Measurements from ENCODE around the gene FAXC.

FAXC gene

DNA sequence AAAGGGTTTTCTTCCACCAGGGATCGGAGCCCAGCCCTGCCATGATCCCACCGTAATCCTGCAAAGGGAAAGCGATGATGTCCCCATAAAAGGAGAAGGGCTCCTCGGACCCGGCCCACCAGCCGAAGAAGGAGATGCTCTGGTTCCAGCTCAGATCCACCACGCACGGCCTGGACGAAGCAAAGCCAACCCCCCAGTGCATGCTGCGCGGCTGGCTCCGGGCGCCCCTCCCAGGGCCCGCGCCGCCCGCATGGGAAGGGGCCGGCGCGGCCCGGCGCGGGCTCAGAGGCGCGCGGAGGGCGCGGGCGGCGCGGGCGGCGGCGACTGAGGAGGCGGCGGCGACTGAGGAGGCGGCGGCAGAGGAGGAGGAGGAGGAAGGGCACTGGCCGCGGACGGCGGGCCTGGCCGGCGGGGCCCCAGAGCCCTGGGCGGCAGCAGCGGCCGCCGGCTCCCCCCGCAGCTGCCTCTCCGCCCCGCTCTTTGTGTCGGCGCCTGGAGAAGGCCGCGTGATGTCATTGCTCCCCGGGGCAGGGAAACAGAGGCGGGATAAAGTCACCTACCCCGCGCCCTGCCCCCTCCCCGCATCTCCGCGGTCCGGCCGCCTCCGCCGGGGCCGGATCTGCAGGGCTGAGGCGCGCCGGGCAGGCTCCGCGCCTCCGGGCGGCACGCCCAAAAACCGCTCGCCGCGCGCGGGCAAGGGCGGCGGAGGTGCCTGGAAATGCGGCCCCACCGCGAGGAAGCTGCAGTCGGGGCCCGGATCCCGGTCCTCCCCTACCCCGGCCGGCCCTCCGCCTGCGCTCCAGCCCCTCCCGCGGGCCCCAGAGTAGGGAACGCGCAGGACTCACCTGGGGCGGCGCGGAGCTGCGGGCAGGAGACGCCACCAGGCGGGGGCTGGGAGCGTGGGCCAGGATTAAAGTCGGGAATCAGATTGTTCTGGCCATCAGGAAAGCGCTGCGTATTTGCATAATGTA lies at the start of gene FAXC:
Gene FAXC (minus strand): TSS at position 504 of the 971 bp plus-strand sequence. CDS start 302 bp downstream, at position 202.
- DNase-seq: peak; percentile 31

DNA sequence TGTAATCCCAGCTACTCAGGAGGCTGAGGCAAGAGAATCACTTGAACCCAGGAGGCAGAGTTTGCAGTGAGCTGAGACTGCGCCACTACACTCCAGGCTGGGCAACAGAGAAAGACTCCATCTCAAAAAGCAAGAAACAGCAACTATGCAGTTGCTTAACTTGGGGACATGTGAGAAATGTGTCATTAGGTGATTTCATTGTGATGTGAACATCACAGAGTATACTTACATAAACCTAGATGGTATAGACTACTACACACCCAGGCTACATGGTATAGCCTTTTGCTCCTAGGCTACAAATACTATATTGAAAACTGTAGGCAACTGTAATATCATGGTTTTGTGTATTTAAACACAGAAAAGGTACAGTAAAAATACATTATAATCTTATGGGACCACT lies 47.8 kb upstream of the FAXC start:
- DNase-seq: no peak

DNA sequence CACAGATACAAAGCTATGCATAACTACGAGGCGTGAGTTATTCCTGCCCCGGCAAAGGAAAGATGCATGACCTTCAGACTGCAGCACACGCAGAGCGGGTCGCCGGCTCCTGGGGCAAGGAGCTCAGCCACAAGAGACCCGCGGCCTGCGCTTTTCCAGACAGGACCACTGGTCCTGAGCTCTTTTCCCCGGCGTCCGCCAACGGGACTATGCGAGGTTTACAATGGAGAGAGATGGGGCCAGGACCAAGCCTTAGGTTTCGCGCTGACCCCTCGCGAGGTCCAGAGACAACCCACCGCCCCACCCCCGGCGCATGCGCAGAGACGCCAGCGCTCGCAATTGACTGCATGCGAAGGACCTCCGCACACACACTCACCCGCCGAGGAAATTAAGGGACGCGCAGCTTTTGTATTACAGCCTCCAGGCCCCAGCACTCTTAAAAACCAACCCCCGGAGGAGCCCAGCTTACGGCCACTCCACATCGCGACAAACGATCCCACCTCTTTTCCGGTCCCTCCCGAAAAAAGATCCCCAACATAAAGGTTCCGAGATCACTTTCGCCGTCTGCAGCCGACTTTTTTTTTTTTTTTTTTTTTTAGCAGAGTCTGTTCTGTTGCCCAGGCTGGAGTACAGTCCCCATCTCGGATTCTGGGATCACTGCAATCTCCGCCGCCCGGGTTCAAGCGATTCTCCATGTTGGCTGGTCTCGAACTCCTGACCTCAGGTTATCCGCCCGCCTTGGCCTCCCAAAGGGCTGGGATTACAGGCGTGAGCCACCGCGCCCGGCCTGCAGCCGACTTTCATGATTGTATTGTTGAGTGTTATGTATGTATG lies 44.4 kb upstream of the FAXC start, which contains the start of gene COQ3:
Gene COQ3 (minus strand): TSS at position 498 of the 834 bp plus-strand sequence. CDS start 16 bp downstream, at position 482.
- peak; percentile 54 for DNase-seq

DNA sequence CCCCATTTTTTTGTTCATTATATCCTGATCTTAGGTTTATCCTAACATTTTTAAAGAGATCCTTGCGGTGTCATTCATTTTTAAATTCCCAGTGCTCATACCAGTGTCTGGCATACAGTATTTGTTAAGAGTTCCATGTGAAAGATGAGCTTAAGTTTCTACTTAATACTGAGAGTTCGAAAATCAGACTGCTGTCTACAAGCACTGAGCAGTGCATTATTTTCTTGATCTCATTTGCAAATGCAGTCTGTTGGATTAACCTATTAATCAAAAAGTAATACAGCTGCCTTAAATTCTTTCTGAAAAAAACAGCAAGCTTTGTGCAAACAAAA lies 43.9 kb upstream of the FAXC start:
- DNase-seq: no peak

DNA sequence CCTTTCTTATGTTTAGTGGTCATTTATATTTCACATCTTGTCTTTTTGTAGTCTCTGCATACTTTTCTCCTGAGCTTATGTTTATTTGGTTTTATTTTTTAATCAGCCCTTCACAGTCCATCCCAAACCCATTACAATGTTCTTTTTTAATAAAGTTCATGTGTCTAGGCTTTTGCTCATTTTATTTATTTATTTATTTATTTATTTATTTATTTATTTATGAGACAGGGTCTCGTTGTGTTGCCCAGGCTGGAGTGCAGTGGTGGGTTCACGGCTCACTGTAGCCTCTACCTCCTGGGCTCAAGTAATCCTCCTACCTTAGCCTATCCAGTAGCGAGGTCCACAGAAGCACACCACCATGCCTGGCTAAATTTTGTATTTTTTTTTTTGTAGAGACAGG lies 41.4 kb upstream of the FAXC start:
- no peak for DNase-seq

DNA sequence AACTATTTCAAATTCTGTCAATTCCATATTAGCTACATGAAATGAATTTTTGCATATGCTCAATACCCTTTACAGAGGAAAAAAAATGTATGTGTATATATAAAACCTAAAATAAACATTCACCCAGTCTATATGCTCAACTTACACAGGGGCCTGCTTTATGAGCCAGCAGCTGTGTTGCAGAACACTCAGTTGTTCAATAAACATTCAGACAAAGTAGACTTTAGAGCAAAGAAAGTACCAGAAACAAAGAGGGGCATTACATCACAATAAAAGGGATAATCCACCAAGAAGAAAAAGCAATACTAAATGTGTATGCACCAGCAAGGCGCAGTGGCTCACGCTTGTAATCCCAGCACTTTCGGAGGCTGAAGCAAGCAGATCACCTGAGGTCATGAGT lies 35.0 kb upstream of the FAXC start:
- DNase-seq: no peak

DNA sequence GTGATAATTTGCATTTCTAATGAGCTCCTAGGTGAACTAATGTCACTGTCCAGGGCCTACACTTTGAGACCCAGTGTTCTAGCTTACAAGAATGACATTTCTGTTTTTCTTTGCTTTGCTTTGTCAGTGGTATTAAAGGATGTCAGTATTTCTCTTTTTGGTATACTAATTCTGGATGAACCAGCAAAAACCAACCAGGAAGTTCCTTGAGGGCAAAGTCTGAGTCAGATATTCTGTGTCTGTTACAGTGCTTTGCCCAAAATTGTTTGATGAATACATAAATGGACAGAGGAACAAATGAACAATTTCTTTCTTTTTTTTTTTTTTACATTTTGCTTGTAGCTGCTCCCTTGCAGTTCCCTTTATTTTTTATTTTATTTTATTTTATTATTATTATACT lies 29.2 kb upstream of the FAXC start:
- no peak for DNase-seq

DNA sequence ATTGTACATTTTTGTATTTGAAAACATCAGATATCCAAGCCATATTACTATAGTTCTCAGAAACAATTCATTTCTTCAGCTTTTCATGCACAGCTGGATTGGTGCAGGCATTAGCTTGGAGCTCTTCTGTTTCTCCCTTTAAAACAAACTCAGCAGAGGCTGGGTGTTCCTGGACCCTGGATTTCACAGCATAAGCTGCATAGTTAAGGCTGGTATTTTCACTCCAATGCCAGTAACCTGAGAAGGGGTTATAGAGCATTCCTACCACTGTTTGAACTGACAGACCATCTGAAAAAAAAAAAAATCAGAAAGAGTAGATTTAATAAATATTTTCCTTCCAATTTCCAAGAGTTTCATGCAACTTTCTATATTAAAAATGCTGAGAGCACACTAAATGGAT lies 20.1 kb upstream of the FAXC start:
- no peak for DNase-seq

DNA sequence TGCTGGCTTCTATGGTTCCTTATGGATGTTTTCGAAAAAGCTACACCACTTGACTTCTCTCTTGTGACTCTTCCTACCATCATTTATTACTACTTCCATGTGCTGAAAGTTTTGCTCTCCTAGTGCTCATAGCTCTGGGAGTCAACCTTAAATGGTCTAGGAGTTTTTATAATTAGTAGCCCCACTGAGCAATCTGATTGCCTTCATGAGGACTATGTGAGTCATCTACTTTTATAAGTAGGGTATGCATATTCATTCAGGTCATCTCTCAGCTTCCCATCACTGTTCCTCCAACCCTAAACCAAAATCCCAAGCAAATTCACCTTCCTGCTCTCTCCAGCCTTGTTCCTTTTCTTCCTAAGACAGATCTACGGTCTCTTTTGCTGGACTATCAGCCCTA lies 17.4 kb upstream of the FAXC start:
- no peak for DNase-seq

DNA sequence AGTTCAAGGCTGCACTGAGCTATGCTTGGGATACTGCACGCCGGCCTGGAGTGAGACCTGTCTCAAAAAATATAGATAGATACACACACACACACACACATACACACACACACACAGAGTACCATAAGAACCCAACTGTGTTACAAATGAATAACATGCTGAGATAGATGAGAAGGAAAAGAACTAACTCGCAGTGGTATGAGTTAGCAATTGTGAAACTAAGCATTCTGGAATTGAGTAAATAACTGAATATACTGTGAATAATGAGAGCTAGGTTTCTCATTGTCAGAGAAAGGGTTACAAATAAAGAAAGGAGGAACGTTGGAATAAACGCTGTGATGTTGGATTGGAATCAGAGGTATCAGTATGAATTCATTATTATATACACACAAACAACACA lies 14.6 kb upstream of the FAXC start:
- DNase-seq: no peak

DNA sequence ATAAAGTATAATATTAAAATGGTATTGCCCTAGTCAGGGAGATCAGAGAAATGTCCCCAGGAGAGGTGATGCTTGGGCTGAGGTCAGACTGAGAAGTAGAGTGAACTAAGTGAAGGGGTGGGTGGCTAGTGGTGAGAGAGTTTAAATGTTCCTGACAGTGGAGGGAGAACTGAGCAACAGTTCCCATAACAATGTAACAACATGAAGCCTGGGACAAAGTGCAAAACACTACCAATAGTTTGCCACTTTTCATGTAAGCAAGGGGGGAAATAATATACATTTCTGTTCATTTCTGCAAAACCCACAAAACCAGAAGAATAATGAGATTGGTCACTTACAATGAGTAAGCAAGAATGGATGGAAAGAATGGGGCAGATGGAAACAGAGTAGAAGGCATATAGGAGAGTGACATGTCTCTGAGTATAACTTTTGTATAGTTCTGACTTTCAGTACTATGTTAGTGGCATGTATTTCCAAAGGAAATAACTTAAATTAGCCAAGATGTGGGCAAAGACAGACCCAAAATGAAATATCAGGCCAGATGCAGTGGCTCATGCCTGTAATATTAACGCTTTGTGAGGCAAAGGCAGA lies 13.3 kb upstream of the FAXC start:
- DNase-seq: no peak

DNA sequence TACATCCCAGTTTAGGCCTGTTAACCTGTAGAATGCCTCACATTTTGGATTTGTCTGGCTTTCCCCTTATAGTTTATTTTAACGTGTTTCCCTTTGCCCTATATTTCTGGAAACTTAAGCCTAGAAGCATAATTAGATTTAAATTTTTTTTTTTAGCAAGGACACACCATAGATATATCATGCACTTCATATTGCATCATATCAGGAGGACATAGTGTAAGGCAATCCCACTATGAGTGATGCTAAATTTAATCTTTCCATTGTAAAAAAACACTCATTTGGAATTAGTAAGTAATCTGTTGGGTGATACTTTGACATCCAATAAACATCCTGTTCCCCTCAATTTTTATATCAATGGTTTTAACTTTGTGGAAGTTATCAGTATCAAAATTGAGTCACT lies 10.3 kb upstream of the FAXC start:
- DNase-seq: no peak

DNA sequence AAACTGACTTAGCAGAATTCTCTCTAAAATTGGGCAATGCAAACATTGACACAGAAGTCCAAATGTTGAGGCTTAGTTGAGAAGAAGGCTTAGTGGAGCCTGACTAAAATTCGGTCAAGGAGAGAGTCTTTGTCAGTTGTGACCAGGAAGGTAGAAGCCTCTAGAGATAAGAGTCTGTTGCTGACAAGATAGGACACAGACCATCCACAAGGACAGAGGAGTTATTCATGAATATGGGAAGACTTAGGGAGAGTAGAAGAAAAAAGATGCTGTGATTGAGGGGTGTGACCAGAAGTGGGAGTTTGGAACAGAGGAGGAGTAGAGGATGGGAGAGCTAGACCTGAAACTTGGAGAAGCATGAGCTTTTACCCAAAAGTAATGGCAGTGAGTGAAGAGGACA lies 7.2 kb upstream of the FAXC start:
- no peak for DNase-seq

DNA sequence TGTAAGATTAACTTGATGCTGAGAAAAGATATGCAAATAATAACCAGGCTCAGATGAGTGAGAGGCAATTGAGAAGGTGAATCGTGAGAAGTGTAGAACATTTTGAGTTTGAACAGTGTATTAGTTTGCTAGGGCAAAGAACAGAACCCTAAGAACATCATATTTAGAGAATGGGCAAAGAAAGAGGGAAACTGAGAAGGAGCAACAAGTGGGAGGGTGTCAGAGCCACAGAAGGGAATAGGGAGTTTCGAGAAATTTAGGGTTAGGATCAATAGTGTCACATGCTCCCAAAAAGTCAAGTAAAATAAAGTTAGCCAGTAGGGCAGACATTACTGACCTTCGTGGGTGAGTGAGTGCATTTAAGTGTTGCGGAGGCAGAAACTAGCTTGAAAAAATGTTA lies 5.5 kb upstream of the FAXC start:
- DNase-seq: no peak

DNA sequence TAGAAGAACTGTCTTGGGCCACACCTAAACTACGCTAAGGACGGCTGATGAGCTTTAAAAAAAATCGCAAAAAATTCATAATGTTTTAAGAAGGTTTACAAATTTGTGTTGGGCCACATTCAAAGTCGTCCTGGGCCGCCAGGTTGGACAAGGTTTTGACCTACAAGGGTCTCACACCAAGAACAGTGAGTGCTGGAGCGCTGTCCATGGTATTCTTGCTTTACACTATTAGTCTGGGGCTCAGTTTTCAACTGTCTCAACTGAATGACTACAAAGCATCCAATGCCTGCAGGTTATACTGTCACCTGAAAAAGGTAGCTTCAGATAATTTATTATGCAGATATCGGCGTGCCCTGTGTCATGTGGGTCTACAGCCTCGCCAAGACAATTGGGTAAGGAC lies 3.7 kb upstream of the FAXC start:
- no peak for DNase-seq

DNA sequence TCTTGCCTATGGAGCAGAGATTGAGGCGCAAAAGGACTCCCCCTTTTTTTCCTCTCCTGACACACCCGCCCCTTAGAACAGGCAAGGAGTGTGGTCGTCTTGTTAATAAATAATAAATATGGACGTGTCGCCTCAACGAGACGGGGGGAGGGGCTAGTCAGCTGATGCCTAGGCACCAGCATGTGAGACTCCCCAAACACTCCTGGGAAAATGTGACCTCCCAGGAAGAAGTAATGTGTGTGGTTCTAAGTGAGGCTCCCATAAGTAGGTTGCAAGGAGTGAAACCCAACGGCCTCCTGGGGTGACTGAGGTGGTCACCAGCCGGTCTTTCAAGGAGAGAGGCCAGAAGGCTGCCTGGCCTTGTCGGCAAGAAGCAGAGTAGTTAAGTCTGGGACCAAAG lies 1.1 kb upstream of the FAXC start:
- DNase-seq: no peak

DNA sequence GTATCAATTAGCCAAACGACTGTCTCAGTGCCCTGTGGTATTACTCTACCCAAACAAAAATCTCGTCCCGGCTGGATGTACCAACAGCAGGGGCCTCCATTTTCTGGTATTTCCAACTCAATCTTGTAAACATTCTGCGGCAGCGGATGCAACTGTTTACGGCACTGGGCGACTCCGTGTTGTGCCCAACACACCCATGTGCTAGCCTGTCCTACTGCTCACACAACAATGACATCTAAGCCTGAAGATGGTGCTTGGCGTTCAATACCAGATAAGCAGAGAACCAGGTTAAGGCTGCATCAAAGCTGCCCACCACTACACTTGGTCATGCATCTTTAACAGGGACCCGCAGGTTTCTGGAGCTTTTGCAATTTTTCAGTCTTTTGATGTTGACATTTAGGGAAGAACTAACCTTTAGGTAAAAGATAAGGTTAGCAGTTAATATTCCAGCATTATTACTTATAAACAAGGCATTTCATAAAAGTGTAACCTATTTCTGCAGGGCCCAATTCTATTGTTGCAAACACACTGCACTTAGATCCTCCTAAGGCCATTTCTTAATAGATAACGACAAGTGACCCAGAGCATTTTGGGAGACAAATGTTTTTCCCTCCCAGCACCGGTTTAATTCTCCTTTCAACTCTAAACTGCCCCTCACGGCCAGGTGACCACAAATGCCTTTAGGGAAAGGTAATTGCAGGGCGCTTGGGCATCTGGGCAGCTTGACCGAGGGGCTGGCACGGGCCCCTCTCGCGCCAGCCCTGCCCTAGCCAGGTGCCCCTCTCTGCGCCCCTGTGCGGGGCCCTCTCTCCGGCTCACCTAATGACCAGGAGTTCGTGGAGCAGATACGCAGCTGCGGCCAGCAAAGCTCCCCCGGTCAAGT lies 945 bp downstream of the FAXC start:
- DNase-seq: no peak

DNA sequence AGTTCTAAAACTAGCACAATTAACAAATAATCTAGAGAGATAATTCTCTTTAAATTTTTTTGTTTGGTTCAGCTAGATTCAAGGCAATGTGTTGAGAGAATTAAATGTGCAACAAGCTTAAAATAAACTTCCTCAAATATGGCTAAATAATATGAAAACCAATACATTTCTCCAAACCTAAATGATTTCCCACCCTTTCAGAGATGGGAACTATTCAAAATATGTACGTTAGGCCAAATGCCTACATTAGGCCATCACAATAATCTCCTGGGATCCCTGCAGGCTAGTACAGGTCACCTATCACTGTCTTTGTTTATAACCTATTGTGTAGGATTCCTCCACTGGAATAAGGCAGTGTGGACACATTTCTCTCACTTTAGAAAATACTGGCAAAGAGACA lies 1.7 kb downstream of the FAXC start:
- DNase-seq: no peak

DNA sequence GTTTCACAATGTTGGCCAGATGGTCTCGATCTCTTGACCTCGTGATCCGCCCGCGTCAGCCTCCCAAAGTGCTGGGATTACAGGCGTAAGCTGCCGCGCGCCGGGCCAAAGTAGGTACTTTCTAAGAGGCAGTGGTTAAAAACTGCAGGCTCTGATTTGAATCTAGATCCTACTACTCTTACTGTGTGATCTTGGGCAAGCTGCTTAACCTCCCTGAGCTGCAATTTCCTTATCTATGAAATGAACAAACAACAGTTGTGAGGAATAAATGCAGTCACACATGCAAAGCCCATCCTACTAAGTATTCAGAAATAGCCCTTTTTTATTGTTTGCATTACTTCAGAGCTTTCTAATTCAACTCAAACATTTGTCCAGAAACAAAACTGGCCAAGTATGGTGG lies 2.9 kb downstream of the FAXC start:
- no peak for DNase-seq

DNA sequence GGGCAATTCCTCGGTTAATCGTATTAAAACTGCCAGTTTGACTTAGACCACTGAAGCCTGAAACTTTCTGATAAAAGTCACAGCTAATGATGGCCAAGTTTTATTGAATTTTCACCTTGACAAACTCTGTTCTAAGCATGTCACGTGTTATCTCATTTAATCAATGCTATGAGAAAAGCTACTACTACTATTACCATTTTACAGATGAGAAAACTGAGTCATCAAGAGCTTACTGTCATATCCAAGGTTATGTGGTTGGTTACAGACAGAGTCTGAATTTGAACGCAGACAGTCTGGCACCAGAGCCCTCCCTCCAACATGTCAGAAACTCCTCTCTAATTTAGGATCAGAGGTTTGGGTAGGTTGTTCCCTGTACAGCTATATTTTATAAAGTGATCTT lies 4.3 kb downstream of the FAXC start:
- DNase-seq: no peak

DNA sequence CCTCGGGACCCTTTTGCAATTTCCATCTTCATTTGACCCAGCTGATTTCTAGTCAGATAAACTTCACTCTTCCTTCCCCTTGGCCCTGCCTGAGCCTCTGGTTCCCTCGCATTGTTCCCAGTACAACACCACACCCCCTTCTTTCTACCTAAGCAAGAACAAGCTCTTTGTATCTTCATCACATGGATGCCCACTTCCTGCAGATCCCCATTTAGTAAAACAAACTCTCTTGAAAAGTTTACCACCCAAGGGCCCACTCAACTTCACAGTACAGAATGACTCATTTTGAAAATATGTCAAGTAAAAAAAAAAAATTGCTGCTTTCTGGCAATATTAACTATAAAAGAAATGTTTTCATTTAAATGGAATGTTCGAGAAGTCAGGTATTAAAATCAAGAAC lies 5.2 kb downstream of the FAXC start:
- DNase-seq: no peak

DNA sequence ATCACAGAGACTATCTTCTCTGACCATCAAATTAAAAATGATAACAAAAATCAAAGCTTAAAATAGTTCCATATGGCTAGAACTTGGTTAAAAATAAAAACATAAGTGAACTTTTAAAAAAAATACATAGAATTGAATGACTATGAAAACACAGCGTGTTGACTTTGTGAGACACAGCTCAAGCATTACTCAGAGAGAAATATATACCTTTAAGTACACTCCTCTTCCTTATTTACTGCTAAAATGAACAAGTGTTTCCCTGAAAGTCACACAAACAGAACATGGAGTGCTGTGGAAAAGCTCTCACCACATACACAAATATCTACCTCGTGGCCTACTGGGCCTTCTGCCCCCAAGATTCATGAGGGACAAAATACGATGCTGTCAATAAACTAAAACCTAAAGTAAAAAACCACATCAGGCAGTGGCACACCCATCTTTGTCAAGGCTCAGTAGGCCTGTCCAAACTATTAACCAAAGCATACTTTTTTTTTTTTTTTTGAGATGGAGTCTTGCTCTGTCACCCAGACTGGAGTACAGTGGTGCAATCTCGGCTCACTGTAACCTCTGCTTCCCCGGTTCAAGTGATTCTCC lies 7.5 kb downstream of the FAXC start:
- DNase-seq: no peak
